HCT116 (cell line): ENCODE data around the gene PRR9. TPM values are rescaled to one million over a fixed set of nuclear protein-coding genes. Genes with fewer than 3 reads are reported as not detected.

Source experiments
- ATAC-seq: fragments of 200-7000 bp; cut with Tn5 transposase; 2 replicates; pipeline ENCODE4 v1.9.1; 2020; ENCODE audit warnings: mild to moderate bottlenecking, moderate library complexity
- BruUV-seq: library from RNA; stranded (reverse); fragments of 400-500 nt; replicated peaks from 2 replicates; lab custom pipeline; 2021; lab: Mats Ljungman, UMichigan
- CTCF ChIA-PET: fragments of 300-600 bp; sonication (Branson Sonifier 250); formaldehyde crosslinking; loops from one replicate; lab custom pipeline; 2021; ENCODE audit warnings: antibody characterized with exemption; lab: Charles Lee
- POLR2A ChIA-PET: fragments of 300-600, 350-600 bp; sonication (Branson Sonifier 250); formaldehyde crosslinking; loops from one replicate; lab custom pipeline; 2021; ENCODE audit warnings: antibody characterized with exemption; lab: Charles Lee
- RAD21 ChIA-PET, 2 experiments: fragments of 300-600 bp; sonication (Branson Sonifier 250); formaldehyde crosslinking; loops; one replicate each; lab custom pipeline; 2023; ENCODE audit warnings: low total read pairs in 2 of 2; ENCODE audit not compliant: uncharacterized antibody in 2 of 2, unreplicated experiment in 2 of 2, low non-redundant PET in 1 of 2; lab: Charles Lee
- DNase-seq: peaks from one replicate; pipeline ENCODE4 v3.0.0-alpha.2; 2010; ENCODE audit warnings: low read depth, low spot score
- H2AFZ ChIP-seq: fragments of 200-600 bp; shearing (Covaris generic), sonication (generic); 2 replicates; pipeline ENCODE4 v1.6.1; 2017; ENCODE audit warnings: low read depth, mixed run types, mixed read lengths, antibody characterized with exemption, low read length; ENCODE audit not compliant: poor library complexity, severe bottlenecking
- H3K27ac ChIP-seq: 2 replicates; pipeline ENCODE4 v1.5.1; 2012; ENCODE audit warnings: low read depth, low read length
- H3K27me3 ChIP-seq: fragments of 200-600 bp; sonication (generic); 2 replicates; pipeline ENCODE4 v1.6.1; 2016; ENCODE audit warnings: mixed run types, low read length, mixed read lengths; ENCODE audit not compliant: insufficient read depth
- H3K36me3 ChIP-seq, 2 experiments: fragments of 200-500 bp in 1 of 2; fragments of 200-600 bp in 1 of 2; sonication (Bioruptor generic) in 1 of 2; sonication (generic) in 1 of 2; 2 replicates each; pipeline versions ENCODE4 v1.5.1 to v1.6.1; 2014 to 2016; ENCODE audit warnings: low read length in 2 of 2, inconsistent platforms in 1 of 2, mixed read lengths in 1 of 2, mixed run types in 1 of 2; ENCODE audit not compliant: insufficient read depth in 2 of 2, control insufficient read depth in 1 of 2
- H3K4me1 ChIP-seq, 2 experiments: fragments of 200-600 bp in 1 of 2; sonication (generic) in 1 of 2; 2 replicates each; pipeline versions ENCODE4 v1.5.1 to v1.6.1; 2012 to 2017; ENCODE audit warnings: low read length in 2 of 2, inconsistent platforms in 1 of 2, mild to moderate bottlenecking in 1 of 2, mixed read lengths in 1 of 2, mixed run types in 1 of 2, moderate library complexity in 1 of 2; ENCODE audit not compliant: insufficient read depth in 2 of 2, control insufficient read depth in 1 of 2
- H3K4me2 ChIP-seq: fragments of 200-600 bp; sonication (generic); 2 replicates; pipeline ENCODE4 v1.6.1; 2017; ENCODE audit warnings: mixed run types, low read length, mixed read lengths
- H3K4me3 ChIP-seq, 2 experiments: fragments of 200-600 bp in 1 of 2; sonication (generic) in 1 of 2; replicated peaks in 1 of 2; 2 replicates each; pipeline ENCODE4 v1.5.1; 2011 to 2016; ENCODE audit warnings: low read length in 2 of 2, control low read depth in 1 of 2, low read depth in 1 of 2, mild to moderate bottlenecking in 1 of 2, mixed read lengths in 1 of 2, mixed run types in 1 of 2
- H3K79me2 ChIP-seq: fragments of 200-600 bp; sonication (generic); 2 replicates; pipeline ENCODE4 v1.6.1; 2017; ENCODE audit warnings: mild to moderate bottlenecking, mixed run types, low read length, moderate library complexity, mixed read lengths; ENCODE audit not compliant: insufficient read depth
- H3K9ac ChIP-seq: fragments of 200-600 bp; sonication (generic); 2 replicates; pipeline ENCODE4 v1.6.1; 2016; ENCODE audit warnings: low read length, mixed read lengths
- H3K9me2 ChIP-seq: fragments of 200-600 bp; sonication (generic), shearing (Covaris generic); 2 replicates; pipeline ENCODE4 v1.6.1; 2017; ENCODE audit warnings: mixed run types, mild to moderate bottlenecking, moderate library complexity; ENCODE audit not compliant: insufficient read depth
- H3K9me3 ChIP-seq, 2 experiments: fragments of 200-500 bp in 1 of 2; fragments of 200-600 bp in 1 of 2; sonication (Bioruptor generic) in 1 of 2; sonication (generic) in 1 of 2; 2 replicates each; pipeline ENCODE4 v1.6.1; 2014 to 2017; ENCODE audit warnings: low read length in 2 of 2, mixed read lengths in 2 of 2, inconsistent platforms in 1 of 2, low read depth in 1 of 2, mild to moderate bottlenecking in 1 of 2, mixed run types in 1 of 2, moderate library complexity in 1 of 2; ENCODE audit not compliant: control insufficient read depth in 1 of 2, insufficient read depth in 1 of 2
- H4K20me1 ChIP-seq: fragments of 200-600 bp; sonication (generic), shearing (Covaris generic); 2 replicates; pipeline ENCODE4 v1.6.1; 2017; ENCODE audit warnings: mixed run types, mild to moderate bottlenecking, moderate library complexity; ENCODE audit not compliant: insufficient read depth
- CBX3 ChIP-seq: IDR thresholded peaks from 2 replicates; pipeline ENCODE4 v1.6.1; 2012; ENCODE audit warnings: low read depth
- ELF1 ChIP-seq: IDR thresholded peaks from 2 replicates; pipeline ENCODE4 v1.6.1; 2012; ENCODE audit warnings: low read depth, borderline replicate concordance
- EZH2 ChIP-seq: fragments of 200-600 bp; sonication (generic); IDR thresholded peaks from 2 replicates; pipeline ENCODE4 v1.6.1; 2017; ENCODE audit warnings: antibody characterized with exemption, mixed run types
- EZH2phosphoT487 ChIP-seq: fragments of 200-600 bp; IDR thresholded peaks from 2 replicates; pipeline ENCODE4 v1.6.1; 2018; ENCODE audit warnings: antibody characterized with exemption, borderline replicate concordance
- FOSL1 ChIP-seq: IDR thresholded peaks from 2 replicates; pipeline ENCODE4 v1.6.1; 2012; ENCODE audit warnings: low read depth
- JUND ChIP-seq: IDR thresholded peaks from 2 replicates; pipeline ENCODE4 v1.6.1; 2012
- POLR2A ChIP-seq: IDR thresholded peaks from 2 replicates; pipeline ENCODE4 v1.7.0; 2011; ENCODE audit warnings: borderline replicate concordance; ENCODE audit not compliant: insufficient read depth, insufficient read length; ENCODE audit errors: extremely low read depth
- POLR2AphosphoS5 ChIP-seq: IDR thresholded peaks from 2 replicates; pipeline ENCODE4 v1.6.1; 2011; ENCODE audit warnings: mild to moderate bottlenecking, low read depth, low read length, moderate library complexity
- RAD21 ChIP-seq: IDR thresholded peaks from 2 replicates; pipeline ENCODE4 v1.6.1; 2012; ENCODE audit warnings: low read depth, mild to moderate bottlenecking
- SIN3A ChIP-seq: IDR thresholded peaks from 2 replicates; pipeline ENCODE4 v1.6.1; 2012; ENCODE audit warnings: low read depth
- TCF7L2 ChIP-seq: IDR thresholded peaks from 2 replicates; pipeline ENCODE4 v1.7.0; 2011; ENCODE audit warnings: borderline replicate concordance, inconsistent platforms; ENCODE audit not compliant: insufficient read depth, insufficient read length; ENCODE audit errors: extremely low read depth
- YY1 ChIP-seq: IDR thresholded peaks from 2 replicates; pipeline ENCODE4 v1.6.1; 2011; ENCODE audit warnings: low read length, low read depth, moderate library complexity, mild to moderate bottlenecking; ENCODE audit not compliant: insufficient replicate concordance; ENCODE audit errors: extremely low read depth
- ZNF274 ChIP-seq: fragments of 200-500 bp; sonication (Bioruptor generic); IDR thresholded peaks from 2 replicates; pipeline ENCODE4 v1.6.1; 2014; ENCODE audit warnings: mild to moderate bottlenecking, low read depth, low read length, inconsistent platforms
- intact Hi-C: fragments of 100-400 bp; cut with micrococcal nuclease; formaldehyde crosslinking; loops from 2 replicates; pipeline ENCODE4 v1.10.0; 2022
- total RNA-seq: library from RNA; stranded (reverse); gene quantifications from one replicate; pipeline ENCODE4 v1.2.1, GENCODE V29; 2021; ENCODE audit not compliant: unreplicated experiment
- TF ChIP-seq, protein P1 (sequence below), 3 experiments: fragments of 200-600 bp in 1 of 3; sonication (generic) in 1 of 3; IDR thresholded peaks in 2 of 3; conservative IDR thresholded peaks in 1 of 3; 2 replicates each; pipeline ENCODE4 v1.5.1; 2012 to 2017; ENCODE audit warnings: low read depth in 2 of 3, low read length in 2 of 3, antibody characterized with exemption in 1 of 3, borderline replicate concordance in 1 of 3, control low read depth in 1 of 3, mild to moderate bottlenecking in 1 of 3, mixed read lengths in 1 of 3, mixed run types in 1 of 3, moderate library complexity in 1 of 3; ENCODE audit not compliant: insufficient read depth in 1 of 3
- TF ChIP-seq, protein P2 (sequence below): IDR thresholded peaks from 2 replicates; pipeline ENCODE4 v1.6.1; 2012; ENCODE audit warnings: low read depth
- TF ChIP-seq, protein P3 (sequence below): IDR thresholded peaks from 2 replicates; pipeline ENCODE4 v1.6.1; 2011; ENCODE audit warnings: mild to moderate bottlenecking, low read length, moderate library complexity; ENCODE audit not compliant: insufficient replicate concordance; ENCODE audit errors: extremely low read depth
- TF ChIP-seq, protein P4 (sequence below): IDR thresholded peaks from 2 replicates; pipeline ENCODE4 v1.6.1; 2012
- TF ChIP-seq, protein P5 (sequence below): IDR thresholded peaks from 2 replicates; pipeline ENCODE4 v1.6.1; 2012

The PRR9 gene
- total RNA-seq, 1 experiment from 2014 or later: not detected

DNA sequence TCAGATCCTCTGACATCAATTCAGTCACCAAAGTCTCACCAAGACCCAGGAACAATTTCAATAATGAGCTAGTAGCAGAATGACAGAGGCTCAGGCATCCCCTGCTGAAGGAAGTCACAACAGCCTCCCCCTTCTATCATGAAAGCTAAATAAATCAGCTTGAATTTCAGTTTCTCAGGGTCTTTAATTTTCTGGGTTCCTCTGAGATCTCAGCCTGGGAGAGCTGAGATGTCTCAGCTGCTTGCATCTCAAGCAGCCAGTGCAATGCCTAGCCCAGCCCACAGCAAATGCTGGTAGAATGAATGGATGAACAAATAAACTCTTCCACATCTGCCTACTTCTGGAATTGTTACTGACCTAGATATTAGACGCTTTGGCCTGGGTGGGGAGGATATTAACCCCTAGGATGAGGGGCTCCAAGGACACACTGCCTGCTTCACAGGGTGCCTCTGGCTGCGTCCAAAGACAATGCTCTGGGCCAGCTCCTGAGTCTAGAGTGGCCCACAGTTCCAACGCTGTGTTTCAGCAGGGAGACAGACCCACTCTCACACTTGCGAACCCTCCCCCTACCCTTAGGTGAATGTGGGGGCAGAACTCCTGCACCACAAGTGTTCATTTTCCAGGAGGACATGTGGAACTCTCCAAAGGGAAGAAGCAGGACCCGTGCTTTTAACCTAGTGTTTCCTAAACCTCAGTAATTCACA lies 30.9 kb downstream of the PRR9 start:
- Histone ChIP-seq H2AFZ (no peak overlapping the region), H3K4me1 (no peaks in the 10 kb centered on the region), H4K20me1 (no peaks in the 10 kb centered on the region), H3K36me3 (no peaks in the 10 kb centered on the region), H3K9me2 (no peaks in the 10 kb centered on the region), H3K4me3 (no peak overlapping the region), H3K27me3 (peaks cover 58% of the 10 kb centered on the region), H3K9me3 (no peaks in the 10 kb centered on the region; a peak in 1 of 4 replicates), H3K79me2 (no peaks in the 10 kb centered on the region), H3K27ac (no peak overlapping the region), H3K4me2 (no peak overlapping the region), H3K9ac (no peak overlapping the region)
- TF ChIP-seq POLR2A (no peak), TCF7L2 (no peak), EZH2phosphoT487 (no peak), YY1 (no peak), SIN3A (no peak), FOSL1 (no peak), JUND (no peak), RAD21 (no peak), ELF1 (no peak), EZH2 (no peak), ZNF274 (no peak), POLR2AphosphoS5 (no peak), CBX3 (no peak)
- TF ChIP-seq, protein P1, sequence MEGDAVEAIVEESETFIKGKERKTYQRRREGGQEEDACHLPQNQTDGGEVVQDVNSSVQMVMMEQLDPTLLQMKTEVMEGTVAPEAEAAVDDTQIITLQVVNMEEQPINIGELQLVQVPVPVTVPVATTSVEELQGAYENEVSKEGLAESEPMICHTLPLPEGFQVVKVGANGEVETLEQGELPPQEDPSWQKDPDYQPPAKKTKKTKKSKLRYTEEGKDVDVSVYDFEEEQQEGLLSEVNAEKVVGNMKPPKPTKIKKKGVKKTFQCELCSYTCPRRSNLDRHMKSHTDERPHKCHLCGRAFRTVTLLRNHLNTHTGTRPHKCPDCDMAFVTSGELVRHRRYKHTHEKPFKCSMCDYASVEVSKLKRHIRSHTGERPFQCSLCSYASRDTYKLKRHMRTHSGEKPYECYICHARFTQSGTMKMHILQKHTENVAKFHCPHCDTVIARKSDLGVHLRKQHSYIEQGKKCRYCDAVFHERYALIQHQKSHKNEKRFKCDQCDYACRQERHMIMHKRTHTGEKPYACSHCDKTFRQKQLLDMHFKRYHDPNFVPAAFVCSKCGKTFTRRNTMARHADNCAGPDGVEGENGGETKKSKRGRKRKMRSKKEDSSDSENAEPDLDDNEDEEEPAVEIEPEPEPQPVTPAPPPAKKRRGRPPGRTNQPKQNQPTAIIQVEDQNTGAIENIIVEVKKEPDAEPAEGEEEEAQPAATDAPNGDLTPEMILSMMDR (IDR thresholded peaks at IDR 0.05 in 2 of 3, conservative IDR thresholded peaks at IDR 0.05 in 1 of 3; ENCODE audit: borderline replicate concordance in 1 of 3, insufficient read depth in 1 of 3, low read depth in 2 of 3, low read length in 2 of 3): no peak
- TF ChIP-seq, protein P2, sequence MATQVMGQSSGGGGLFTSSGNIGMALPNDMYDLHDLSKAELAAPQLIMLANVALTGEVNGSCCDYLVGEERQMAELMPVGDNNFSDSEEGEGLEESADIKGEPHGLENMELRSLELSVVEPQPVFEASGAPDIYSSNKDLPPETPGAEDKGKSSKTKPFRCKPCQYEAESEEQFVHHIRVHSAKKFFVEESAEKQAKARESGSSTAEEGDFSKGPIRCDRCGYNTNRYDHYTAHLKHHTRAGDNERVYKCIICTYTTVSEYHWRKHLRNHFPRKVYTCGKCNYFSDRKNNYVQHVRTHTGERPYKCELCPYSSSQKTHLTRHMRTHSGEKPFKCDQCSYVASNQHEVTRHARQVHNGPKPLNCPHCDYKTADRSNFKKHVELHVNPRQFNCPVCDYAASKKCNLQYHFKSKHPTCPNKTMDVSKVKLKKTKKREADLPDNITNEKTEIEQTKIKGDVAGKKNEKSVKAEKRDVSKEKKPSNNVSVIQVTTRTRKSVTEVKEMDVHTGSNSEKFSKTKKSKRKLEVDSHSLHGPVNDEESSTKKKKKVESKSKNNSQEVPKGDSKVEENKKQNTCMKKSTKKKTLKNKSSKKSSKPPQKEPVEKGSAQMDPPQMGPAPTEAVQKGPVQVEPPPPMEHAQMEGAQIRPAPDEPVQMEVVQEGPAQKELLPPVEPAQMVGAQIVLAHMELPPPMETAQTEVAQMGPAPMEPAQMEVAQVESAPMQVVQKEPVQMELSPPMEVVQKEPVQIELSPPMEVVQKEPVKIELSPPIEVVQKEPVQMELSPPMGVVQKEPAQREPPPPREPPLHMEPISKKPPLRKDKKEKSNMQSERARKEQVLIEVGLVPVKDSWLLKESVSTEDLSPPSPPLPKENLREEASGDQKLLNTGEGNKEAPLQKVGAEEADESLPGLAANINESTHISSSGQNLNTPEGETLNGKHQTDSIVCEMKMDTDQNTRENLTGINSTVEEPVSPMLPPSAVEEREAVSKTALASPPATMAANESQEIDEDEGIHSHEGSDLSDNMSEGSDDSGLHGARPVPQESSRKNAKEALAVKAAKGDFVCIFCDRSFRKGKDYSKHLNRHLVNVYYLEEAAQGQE: no peak
- TF ChIP-seq, protein P3, sequence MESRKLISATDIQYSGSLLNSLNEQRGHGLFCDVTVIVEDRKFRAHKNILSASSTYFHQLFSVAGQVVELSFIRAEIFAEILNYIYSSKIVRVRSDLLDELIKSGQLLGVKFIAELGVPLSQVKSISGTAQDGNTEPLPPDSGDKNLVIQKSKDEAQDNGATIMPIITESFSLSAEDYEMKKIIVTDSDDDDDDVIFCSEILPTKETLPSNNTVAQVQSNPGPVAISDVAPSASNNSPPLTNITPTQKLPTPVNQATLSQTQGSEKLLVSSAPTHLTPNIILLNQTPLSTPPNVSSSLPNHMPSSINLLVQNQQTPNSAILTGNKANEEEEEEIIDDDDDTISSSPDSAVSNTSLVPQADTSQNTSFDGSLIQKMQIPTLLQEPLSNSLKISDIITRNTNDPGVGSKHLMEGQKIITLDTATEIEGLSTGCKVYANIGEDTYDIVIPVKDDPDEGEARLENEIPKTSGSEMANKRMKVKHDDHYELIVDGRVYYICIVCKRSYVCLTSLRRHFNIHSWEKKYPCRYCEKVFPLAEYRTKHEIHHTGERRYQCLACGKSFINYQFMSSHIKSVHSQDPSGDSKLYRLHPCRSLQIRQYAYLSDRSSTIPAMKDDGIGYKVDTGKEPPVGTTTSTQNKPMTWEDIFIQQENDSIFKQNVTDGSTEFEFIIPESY: no peak
- TF ChIP-seq, protein P4, sequence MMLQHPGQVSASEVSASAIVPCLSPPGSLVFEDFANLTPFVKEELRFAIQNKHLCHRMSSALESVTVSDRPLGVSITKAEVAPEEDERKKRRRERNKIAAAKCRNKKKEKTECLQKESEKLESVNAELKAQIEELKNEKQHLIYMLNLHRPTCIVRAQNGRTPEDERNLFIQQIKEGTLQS: no peak
- TF ChIP-seq, protein P5, sequence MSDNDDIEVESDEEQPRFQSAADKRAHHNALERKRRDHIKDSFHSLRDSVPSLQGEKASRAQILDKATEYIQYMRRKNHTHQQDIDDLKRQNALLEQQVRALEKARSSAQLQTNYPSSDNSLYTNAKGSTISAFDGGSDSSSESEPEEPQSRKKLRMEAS: no peak
- ATAC-seq (no peak), DNase-seq (no peak)
- intact Hi-C loops: no loop called here
- ChIA-PET RAD21 (no interaction called here), POLR2A (no interaction called here), CTCF (no interaction called here)
- no TSS peak for BruUV-seq
